Ectodermal cell (in vitro differentiated cells): Measurements from ENCODE around the gene SORCS2.

Source experiments
- H3K27ac ChIP-seq: 2 replicates; pipeline ENCODE4 v1.7.0; 2013; ENCODE audit warnings: mild to moderate bottlenecking, low read depth, low read length; ENCODE audit not compliant: insufficient read depth, poor library complexity, severe bottlenecking
- H3K27me3 ChIP-seq: 2 replicates; pipeline ENCODE4 v1.7.0; 2013; ENCODE audit warnings: mild to moderate bottlenecking, low read length; ENCODE audit not compliant: insufficient read depth, control insufficient read depth, poor library complexity, severe bottlenecking
- H3K36me3 ChIP-seq: one replicate; pipeline ENCODE4 v1.7.0; 2013; ENCODE audit warnings: low read length; ENCODE audit not compliant: control insufficient read depth, insufficient read depth
- H3K4me1 ChIP-seq: one replicate; pipeline ENCODE4 v1.7.0; 2013; ENCODE audit warnings: low read length; ENCODE audit not compliant: control insufficient read depth, insufficient read depth
- H3K4me3 ChIP-seq: 2 replicates; pipeline ENCODE4 v1.7.0; 2013; ENCODE audit warnings: low read depth, low read length, control low read depth; ENCODE audit not compliant: insufficient read depth
- H3K9me3 ChIP-seq: 2 replicates; pipeline ENCODE4 v1.7.0; 2013; ENCODE audit warnings: mild to moderate bottlenecking, low read length, moderate library complexity; ENCODE audit not compliant: control insufficient read depth
- WGBS, 2 experiments: methylation state at CpG; one replicate each; pipeline ENCODE4 v1.1.7; 2013; ENCODE audit warnings: missing lambda C conversion rate in 2 of 2; 5-methylcytosine and 5-hydroxymethylcytosine counted together

The SORCS2 gene

DNA sequence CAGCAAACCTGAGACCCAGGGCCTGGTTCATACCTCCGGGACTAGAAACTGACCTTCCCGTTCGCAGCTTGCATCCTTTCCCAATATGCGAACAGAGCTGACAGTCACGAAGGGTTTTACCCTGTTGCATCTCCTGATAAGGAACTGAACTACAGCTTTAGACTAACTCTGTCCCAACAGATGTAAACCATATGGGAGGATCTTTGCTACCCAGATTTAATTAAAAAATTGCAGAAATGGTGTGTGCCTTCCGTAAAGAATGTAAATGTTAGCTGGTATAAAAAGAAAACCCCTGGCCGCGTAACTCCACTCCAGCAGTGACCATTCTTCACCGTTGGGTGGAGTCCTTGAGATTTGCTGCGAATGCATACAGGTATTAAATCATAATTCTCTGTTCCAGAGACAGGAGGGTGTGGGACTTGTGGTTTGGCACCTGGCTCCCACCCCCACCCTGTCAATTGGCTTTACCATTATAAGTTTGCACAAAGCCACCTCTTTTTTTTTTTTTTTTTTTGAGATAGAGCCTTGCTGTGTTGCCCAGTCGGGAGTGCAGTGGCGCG is 40.6 kb upstream of the SORCS2 start:
- H3K27ac ChIP-seq = no peak overlapping the region
- 91 to 93% methylated on average over 13 of the region's 13 CpGs for WGBS, 2 experiments
- H3K27me3 ChIP-seq = no peaks in the 10 kb centered on the region
- H3K4me1 ChIP-seq = no peaks in the 10 kb centered on the region
- no peaks in the 10 kb centered on the region for H3K36me3 ChIP-seq
- H3K4me3 ChIP-seq = no peak overlapping the region
- H3K9me3 ChIP-seq = no peaks in the 10 kb centered on the region

DNA sequence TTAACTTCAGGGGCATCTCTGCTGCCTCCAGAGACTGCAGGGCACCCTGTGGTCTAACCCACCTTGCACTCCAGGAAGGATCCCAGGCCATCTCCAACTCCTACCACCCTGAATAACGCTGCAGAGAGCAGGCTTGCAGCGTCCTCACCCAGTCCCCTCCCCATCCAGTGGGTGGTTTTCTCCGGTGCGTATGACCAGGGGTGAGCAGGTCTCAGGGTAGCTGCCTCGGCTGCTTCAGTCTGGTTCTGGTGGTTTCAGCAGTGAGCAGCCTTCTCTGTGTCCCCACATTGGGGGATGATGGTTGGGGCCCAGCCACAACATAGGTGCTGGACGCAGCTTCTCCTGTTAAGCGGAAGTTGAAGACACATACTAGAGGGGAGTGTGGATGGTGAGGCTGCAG is 38.6 kb upstream of the SORCS2 start:
- Histone ChIP-seq H3K4me1 (peaks cover 3% of the 10 kb centered on the region), H3K4me3 (no peak overlapping the region), H3K27ac (no peak overlapping the region), H3K27me3 (no peaks in the 10 kb centered on the region), H3K36me3 (no peaks in the 10 kb centered on the region), H3K9me3 (no peaks in the 10 kb centered on the region)
- WGBS, 2 experiments = 83 to 91% methylated on average over 7 of the region's 7 CpGs

DNA sequence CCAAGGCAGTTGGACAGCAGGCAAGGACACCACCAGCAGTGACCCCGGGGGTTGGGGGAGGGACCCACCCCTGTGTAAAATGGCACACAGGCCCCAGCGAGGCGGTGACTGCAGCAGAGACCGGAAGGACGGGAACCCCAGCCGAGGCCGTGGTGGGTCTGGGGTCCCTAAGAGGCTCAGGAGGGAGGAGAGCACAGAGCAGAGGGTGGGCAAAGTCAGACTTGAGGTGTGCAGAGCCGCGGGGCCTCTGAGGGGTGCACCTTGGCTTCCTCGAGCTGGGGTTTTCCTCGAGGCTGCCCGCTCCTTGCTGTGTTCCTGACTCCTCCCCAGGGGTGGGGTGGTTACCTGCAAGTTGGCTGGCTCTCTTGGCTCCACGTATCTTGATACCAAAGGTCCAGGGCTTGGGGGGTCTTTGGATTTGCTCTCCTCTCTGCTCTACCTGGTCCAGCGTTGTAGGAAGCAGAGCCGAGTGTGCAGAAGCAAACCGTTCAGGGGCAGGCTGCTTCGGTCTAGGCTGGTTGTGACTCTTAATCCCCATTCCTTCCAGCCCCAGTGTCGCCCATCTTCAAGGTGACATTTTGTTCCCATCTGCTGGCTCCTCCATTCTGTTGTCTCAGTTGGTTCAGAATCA is 37.9 kb upstream of the SORCS2 start:
- no peak overlapping the region for H3K27ac ChIP-seq
- H3K36me3 ChIP-seq = no peaks in the 10 kb centered on the region
- 94 to 95% methylated on average over 18 of the region's 18 CpGs for WGBS, 2 experiments
- no peaks in the 10 kb centered on the region for H3K9me3 ChIP-seq
- H3K4me3 ChIP-seq = no peak overlapping the region
- H3K27me3 ChIP-seq = no peaks in the 10 kb centered on the region
- H3K4me1 ChIP-seq = peaks cover 3% of the 10 kb centered on the region

GRCh38 chr4:7155590-7156071 is 36.7 kb upstream of the SORCS2 start:
- no peaks in the 10 kb centered on the region for H3K27me3 ChIP-seq
- H3K36me3 ChIP-seq = no peaks in the 10 kb centered on the region
- H3K27ac ChIP-seq = no peak overlapping the region
- 87 to 88% methylated on average over 19 of the region's 19 CpGs for WGBS, 2 experiments
- H3K9me3 ChIP-seq = no peaks in the 10 kb centered on the region
- no peak overlapping the region for H3K4me3 ChIP-seq
- peaks cover 3% of the 10 kb centered on the region for H3K4me1 ChIP-seq

GRCh38 chr4:7156328-7156727 is 36.0 kb upstream of the SORCS2 start:
- Histone ChIP-seq H3K4me1 (peaks cover 3% of the 10 kb centered on the region), H3K9me3 (no peaks in the 10 kb centered on the region), H3K36me3 (no peaks in the 10 kb centered on the region), H3K27me3 (no peaks in the 10 kb centered on the region), H3K27ac (no peak overlapping the region), H3K4me3 (no peak overlapping the region)
- WGBS, 2 experiments = 89 to 90% methylated on average over 12 of the region's 12 CpGs

GRCh38 chr4:7156761-7157488 is 35.4 kb upstream of the SORCS2 start:
- no peaks in the 10 kb centered on the region for H3K36me3 ChIP-seq
- no peaks in the 10 kb centered on the region for H3K27me3 ChIP-seq
- H3K4me1 ChIP-seq = peaks cover 3% of the 10 kb centered on the region
- 66 to 67% methylated on average over 12 of the region's 12 CpGs for WGBS, 2 experiments
- H3K27ac ChIP-seq = no peak overlapping the region
- H3K4me3 ChIP-seq = no peak overlapping the region
- no peaks in the 10 kb centered on the region for H3K9me3 ChIP-seq

DNA sequence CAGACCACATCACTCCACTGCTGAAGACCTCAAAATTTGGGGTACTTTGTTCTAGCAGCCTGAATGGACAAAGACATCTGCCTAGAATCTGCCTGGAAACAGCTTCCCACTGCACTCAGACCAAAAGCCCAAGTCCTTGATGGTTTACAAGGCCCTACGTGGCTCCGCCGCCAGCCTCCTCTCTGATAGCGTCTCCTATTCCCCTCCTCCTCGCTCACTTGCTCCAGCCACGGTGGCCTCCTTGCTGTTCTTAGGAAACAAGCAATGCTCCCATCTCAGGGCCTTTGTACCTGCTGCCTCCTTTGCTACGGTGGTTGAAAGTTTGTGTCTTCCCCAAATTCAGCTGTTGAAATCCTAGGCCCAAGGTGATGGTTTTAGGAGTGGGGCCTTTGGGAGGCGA is 34.7 kb upstream of the SORCS2 start:
- no peak overlapping the region for H3K27ac ChIP-seq
- no peaks in the 10 kb centered on the region for H3K36me3 ChIP-seq
- peaks cover 3% of the 10 kb centered on the region for H3K4me1 ChIP-seq
- 75 to 80% methylated on average over 8 of the region's 8 CpGs for WGBS, 2 experiments
- no peaks in the 10 kb centered on the region for H3K27me3 ChIP-seq
- no peak overlapping the region for H3K4me3 ChIP-seq
- H3K9me3 ChIP-seq = no peaks in the 10 kb centered on the region

DNA sequence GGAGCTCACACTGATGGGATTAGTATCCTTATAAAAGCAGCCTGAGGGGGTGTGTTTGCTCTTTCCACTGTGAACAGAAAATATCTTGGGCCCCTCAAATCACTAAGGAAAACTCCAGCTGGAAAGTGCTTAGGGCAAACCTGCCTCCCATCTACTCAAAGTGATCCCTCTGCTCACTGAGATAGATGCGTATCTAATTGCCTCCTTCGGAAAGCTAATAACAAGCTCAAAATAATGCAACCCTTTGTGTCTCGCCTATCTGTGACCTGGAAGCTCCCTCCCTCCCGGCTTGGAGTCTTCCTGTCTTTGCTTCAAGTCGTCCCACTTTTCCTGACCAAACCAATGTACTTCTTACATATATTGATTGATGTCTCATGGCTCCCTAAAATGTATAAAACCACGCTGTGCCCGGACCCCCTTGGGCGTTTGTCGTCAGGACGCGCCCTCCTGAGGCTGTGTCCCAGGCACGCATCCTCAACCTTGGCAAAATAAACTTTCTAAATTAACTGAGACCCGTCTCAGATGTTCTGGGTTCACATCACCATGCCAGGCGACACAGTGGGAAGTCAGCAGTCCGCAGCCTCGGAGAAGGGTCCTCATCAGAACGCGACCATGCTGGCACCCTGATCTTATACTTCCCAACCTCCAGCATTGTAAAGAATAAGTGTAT is 34.1 kb upstream of the SORCS2 start:
- WGBS, 2 experiments = 88 to 93% methylated on average over 17 to 18 of the region's 18 CpGs

GRCh38 chr4:7158991-7159390 is 33.3 kb upstream of the SORCS2 start:
- 94% methylated on average over 10 of the region's 10 CpGs for WGBS, 2 experiments
- Histone ChIP-seq H3K27ac (no peak overlapping the region), H3K4me3 (no peak overlapping the region), H3K9me3 (no peaks in the 10 kb centered on the region), H3K27me3 (no peaks in the 10 kb centered on the region), H3K4me1 (peaks cover 3% of the 10 kb centered on the region), H3K36me3 (no peaks in the 10 kb centered on the region)

More for the DNA sequence above, 34.1 kb upstream of the SORCS2 start:
- Histone ChIP-seq H3K9me3 (no peaks in the 10 kb centered on the region), H3K4me3 (no peak overlapping the region), H3K27me3 (no peaks in the 10 kb centered on the region), H3K36me3 (no peaks in the 10 kb centered on the region), H3K4me1 (peaks cover 3% of the 10 kb centered on the region), H3K27ac (no peak overlapping the region)

DNA sequence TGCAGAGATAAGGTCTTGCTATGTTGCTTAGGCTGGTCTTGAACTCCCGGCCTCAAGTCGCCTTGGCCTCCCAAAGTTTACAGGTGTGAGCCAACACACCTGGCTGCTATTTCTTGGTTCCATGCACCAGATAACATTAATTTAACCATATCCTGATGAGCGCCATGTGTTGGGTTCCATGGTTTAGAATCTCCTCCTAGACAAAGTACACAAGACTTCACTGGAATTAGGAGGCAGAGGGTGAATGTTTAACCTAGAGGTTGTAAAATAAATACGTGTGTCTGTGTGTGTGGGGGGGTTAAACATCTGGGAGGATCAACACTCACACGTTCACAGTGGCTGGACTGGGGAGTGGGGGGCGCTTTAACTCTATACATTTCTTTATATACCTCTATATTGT is 32.4 kb upstream of the SORCS2 start:
- H3K4me3 ChIP-seq = no peak overlapping the region
- peaks cover 3% of the 10 kb centered on the region for H3K4me1 ChIP-seq
- no peaks in the 10 kb centered on the region for H3K36me3 ChIP-seq
- whole genome bisulfite sequencing, 2 experiments = 89 to 92% methylated on average over 4 to 5 of the region's 6 CpGs
- H3K27ac ChIP-seq = no peak overlapping the region
- no peaks in the 10 kb centered on the region for H3K9me3 ChIP-seq
- no peaks in the 10 kb centered on the region for H3K27me3 ChIP-seq
